Measurements from ENCODE around the gene TIGD4. TPM values are rescaled to one million over a fixed set of nuclear protein-coding genes. Genes with fewer than 3 reads are reported as not detected.

TIGD4 gene
- total and polyA plus RNA-seq, 2 of the 13 experiments (the other 11 are each of a cell fraction or from before 2014, with no cell fraction given), result 0.15 to 0.62 TPM

DNA sequence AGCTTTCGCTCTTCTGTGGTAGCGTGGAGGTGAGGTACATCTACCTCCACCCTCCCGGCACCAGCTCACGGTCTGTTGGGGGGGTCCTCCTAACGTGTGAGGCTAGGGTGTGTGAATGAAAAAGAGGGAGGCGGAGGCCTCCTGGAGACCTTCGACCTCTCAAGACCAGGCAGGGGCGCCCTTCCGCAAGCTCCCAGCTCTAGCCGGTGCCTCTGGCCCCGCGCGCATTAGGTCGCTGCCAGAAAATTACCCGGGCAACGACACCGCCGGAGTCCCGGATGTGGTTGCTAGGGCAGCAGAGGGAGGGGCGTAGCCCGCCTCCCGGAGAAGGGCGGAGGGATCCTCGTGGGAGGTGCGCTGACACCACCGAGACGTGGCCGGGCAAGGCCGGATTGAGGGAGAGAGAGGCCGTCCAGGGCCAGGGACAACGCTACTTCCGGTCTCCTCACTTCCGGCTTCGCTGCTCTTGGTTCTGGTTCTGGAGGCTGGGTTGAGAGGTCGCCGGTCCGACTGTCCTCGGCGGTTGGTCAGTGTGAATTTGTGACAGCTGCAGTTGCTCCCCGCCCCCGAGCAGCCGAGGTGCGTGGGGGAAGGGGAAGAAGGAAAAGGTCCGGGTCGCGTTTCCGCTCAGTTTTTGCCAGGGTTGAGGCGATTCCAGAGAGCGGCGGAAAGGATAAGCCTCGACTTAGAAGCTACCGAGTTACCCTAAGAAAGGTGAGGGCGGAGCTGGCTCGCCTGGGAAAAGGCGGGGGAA lies at the start of gene TIGD4, which contains the start of gene ARFIP1 (continued):
- TF ChIP-seq, protein P1, sequence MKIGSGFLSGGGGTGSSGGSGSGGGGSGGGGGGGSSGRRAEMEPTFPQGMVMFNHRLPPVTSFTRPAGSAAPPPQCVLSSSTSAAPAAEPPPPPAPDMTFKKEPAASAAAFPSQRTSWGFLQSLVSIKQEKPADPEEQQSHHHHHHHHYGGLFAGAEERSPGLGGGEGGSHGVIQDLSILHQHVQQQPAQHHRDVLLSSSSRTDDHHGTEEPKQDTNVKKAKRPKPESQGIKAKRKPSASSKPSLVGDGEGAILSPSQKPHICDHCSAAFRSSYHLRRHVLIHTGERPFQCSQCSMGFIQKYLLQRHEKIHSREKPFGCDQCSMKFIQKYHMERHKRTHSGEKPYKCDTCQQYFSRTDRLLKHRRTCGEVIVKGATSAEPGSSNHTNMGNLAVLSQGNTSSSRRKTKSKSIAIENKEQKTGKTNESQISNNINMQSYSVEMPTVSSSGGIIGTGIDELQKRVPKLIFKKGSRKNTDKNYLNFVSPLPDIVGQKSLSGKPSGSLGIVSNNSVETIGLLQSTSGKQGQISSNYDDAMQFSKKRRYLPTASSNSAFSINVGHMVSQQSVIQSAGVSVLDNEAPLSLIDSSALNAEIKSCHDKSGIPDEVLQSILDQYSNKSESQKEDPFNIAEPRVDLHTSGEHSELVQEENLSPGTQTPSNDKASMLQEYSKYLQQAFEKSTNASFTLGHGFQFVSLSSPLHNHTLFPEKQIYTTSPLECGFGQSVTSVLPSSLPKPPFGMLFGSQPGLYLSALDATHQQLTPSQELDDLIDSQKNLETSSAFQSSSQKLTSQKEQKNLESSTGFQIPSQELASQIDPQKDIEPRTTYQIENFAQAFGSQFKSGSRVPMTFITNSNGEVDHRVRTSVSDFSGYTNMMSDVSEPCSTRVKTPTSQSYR (CRISPR knock-in tag; IDR thresholded peaks at IDR 0.05; ENCODE audit: borderline replicate concordance), result peak; percentile 78; the same call in 1 of the 2 replicates
- no peak for TF ChIP-seq ZNF549 (CRISPR knock-in tag; IDR thresholded peaks at IDR 0.05)
- no peak for TF ChIP-seq ZNF563 (CRISPR knock-in tag; IDR thresholded peaks at IDR 0.05)
- no peak for TF ChIP-seq SSRP1 (CRISPR knock-in tag; IDR thresholded peaks at IDR 0.05)
- peak; percentile 14 for TF ChIP-seq TEAD3 (CRISPR knock-in tag; optimal IDR thresholded peaks at IDR 0.05; ENCODE audit: borderline replicate concordance)
- TF ChIP-seq, protein P2, sequence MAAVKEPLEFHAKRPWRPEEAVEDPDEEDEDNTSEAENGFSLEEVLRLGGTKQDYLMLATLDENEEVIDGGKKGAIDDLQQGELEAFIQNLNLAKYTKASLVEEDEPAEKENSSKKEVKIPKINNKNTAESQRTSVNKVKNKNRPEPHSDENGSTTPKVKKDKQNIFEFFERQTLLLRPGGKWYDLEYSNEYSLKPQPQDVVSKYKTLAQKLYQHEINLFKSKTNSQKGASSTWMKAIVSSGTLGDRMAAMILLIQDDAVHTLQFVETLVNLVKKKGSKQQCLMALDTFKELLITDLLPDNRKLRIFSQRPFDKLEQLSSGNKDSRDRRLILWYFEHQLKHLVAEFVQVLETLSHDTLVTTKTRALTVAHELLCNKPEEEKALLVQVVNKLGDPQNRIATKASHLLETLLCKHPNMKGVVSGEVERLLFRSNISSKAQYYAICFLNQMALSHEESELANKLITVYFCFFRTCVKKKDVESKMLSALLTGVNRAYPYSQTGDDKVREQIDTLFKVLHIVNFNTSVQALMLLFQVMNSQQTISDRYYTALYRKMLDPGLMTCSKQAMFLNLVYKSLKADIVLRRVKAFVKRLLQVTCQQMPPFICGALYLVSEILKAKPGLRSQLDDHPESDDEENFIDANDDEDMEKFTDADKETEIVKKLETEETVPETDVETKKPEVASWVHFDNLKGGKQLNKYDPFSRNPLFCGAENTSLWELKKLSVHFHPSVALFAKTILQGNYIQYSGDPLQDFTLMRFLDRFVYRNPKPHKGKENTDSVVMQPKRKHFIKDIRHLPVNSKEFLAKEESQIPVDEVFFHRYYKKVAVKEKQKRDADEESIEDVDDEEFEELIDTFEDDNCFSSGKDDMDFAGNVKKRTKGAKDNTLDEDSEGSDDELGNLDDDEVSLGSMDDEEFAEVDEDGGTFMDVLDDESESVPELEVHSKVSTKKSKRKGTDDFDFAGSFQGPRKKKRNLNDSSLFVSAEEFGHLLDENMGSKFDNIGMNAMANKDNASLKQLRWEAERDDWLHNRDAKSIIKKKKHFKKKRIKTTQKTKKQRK (IDR thresholded peaks at IDR 0.05; ENCODE audit: low read length), result no peak
- no peak for TF ChIP-seq RBAK (CRISPR knock-in tag; IDR thresholded peaks at IDR 0.05)
- no peak for TF ChIP-seq EEA1 (CRISPR knock-in tag; IDR thresholded peaks at IDR 0.05; ENCODE audit: borderline replicate concordance)
- TF ChIP-seq, protein P3, sequence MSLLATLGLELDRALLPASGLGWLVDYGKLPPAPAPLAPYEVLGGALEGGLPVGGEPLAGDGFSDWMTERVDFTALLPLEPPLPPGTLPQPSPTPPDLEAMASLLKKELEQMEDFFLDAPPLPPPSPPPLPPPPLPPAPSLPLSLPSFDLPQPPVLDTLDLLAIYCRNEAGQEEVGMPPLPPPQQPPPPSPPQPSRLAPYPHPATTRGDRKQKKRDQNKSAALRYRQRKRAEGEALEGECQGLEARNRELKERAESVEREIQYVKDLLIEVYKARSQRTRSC (CRISPR knock-in tag; IDR thresholded peaks at IDR 0.05; ENCODE audit: low read depth), result peak; percentile 7; the same call in 1 of the 2 replicates
- TF ChIP-seq CEBPG (CRISPR knock-in tag; IDR thresholded peaks at IDR 0.05), result no peak
- no peak for TF ChIP-seq HNRNPUL1 (IDR thresholded peaks at IDR 0.05; ENCODE audit: low read depth, low read length)
- TF ChIP-seq RXRA (CRISPR knock-in tag; IDR thresholded peaks at IDR 0.05), result peak; percentile 32; the same call in 1 of the 2 replicates
- TF ChIP-seq ZSCAN29 (CRISPR knock-in tag; conservative IDR thresholded peaks at IDR 0.05), result peak; percentile 53; the same call in 1 of the 2 replicates
- 0 out of 2 replicates have a peak, but pooled peaks have one; percentile 73 for TF ChIP-seq ZNF446 (CRISPR knock-in tag; IDR thresholded peaks at IDR 0.05)
- TF ChIP-seq, protein P4, sequence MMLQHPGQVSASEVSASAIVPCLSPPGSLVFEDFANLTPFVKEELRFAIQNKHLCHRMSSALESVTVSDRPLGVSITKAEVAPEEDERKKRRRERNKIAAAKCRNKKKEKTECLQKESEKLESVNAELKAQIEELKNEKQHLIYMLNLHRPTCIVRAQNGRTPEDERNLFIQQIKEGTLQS (CRISPR knock-in tag; IDR thresholded peaks at IDR 0.05), result no peak
- peak; percentile 28; the same call in 1 of the 2 replicates for TF ChIP-seq NR2F2 (IDR thresholded peaks at IDR 0.05; ENCODE audit: borderline replicate concordance, low read depth)
- no peak for TF ChIP-seq ATAD3A (CRISPR knock-in tag; IDR thresholded peaks at IDR 0.05)
- TF ChIP-seq SIN3B (IDR thresholded peaks at IDR 0.05; ENCODE audit: low read length), result 0 out of 2 replicates have a peak, but pooled peaks have one; percentile 16
- no peak for TF ChIP-seq HNRNPK (IDR thresholded peaks at IDR 0.05; ENCODE audit: low read depth, low read length, poor library complexity, severe bottlenecking)
- TF ChIP-seq, protein P5, sequence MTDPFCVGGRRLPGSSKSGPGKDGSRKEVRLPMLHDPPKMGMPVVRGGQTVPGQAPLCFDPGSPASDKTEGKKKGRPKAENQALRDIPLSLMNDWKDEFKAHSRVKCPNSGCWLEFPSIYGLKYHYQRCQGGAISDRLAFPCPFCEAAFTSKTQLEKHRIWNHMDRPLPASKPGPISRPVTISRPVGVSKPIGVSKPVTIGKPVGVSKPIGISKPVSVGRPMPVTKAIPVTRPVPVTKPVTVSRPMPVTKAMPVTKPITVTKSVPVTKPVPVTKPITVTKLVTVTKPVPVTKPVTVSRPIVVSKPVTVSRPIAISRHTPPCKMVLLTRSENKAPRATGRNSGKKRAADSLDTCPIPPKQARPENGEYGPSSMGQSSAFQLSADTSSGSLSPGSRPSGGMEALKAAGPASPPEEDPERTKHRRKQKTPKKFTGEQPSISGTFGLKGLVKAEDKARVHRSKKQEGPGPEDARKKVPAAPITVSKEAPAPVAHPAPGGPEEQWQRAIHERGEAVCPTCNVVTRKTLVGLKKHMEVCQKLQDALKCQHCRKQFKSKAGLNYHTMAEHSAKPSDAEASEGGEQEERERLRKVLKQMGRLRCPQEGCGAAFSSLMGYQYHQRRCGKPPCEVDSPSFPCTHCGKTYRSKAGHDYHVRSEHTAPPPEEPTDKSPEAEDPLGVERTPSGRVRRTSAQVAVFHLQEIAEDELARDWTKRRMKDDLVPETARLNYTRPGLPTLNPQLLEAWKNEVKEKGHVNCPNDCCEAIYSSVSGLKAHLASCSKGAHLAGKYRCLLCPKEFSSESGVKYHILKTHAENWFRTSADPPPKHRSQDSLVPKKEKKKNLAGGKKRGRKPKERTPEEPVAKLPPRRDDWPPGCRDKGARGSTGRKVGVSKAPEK (CRISPR knock-in tag; IDR thresholded peaks at IDR 0.05; ENCODE audit: borderline replicate concordance), result no peak
